Peyer's patch (tissue), 4 donors: ENCODE results near the gene FOXP4.

ENCODE experiments used
- POLR2A ChIP-seq, 2 donors: fragments of 450-650 bp; IDR thresholded peaks; one replicate each; pipeline ENCODE4 v1.5.1; 2017; ENCODE audit warnings: antibody characterized with exemption in 2 of 2, mild to moderate bottlenecking in 2 of 2, moderate library complexity in 2 of 2
- TF ChIP-seq, protein P1 (sequence below), 6 experiments: fragments of 450-650 bp in 4 of 6; fragments of 200-600 bp in 2 of 6; sonication (generic) in 1 of 6; IDR thresholded peaks; one replicate each; pipeline ENCODE4 v1.5.1; 2017 to 2019; ENCODE audit warnings: antibody characterized with exemption in 6 of 6, mild to moderate bottlenecking in 3 of 6, moderate library complexity in 1 of 6

DNA sequence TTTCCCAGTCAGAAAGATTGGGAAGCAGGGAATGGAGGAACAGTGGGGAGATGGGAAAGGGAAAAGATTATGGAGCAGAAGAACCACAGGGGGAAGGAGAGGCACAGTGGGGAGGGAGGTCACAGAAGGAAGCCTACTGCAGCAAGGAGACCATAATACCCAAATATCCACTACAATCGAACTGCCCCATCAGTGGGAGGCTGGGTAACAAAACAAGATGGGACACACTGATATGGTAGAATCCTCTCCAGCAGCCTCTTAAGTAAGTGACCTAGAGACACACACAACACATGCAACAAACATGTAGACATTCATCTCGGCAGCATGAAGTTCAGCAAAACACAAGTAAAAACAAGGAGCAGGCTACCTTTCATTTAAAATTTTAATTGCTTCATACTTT, 4.8 kb upstream of the FOXP4 start:
- TF ChIP-seq, protein P1, sequence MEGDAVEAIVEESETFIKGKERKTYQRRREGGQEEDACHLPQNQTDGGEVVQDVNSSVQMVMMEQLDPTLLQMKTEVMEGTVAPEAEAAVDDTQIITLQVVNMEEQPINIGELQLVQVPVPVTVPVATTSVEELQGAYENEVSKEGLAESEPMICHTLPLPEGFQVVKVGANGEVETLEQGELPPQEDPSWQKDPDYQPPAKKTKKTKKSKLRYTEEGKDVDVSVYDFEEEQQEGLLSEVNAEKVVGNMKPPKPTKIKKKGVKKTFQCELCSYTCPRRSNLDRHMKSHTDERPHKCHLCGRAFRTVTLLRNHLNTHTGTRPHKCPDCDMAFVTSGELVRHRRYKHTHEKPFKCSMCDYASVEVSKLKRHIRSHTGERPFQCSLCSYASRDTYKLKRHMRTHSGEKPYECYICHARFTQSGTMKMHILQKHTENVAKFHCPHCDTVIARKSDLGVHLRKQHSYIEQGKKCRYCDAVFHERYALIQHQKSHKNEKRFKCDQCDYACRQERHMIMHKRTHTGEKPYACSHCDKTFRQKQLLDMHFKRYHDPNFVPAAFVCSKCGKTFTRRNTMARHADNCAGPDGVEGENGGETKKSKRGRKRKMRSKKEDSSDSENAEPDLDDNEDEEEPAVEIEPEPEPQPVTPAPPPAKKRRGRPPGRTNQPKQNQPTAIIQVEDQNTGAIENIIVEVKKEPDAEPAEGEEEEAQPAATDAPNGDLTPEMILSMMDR (IDR thresholded peaks at IDR 0.05): no peak
- TF ChIP-seq POLR2A (IDR thresholded peaks at IDR 0.05): no peak
